Germinal center (tissue), 1 donor: ENCODE results near the gene INTS6L.
"Not testable (repeated sequence)": the region's sequence is repeated elsewhere in the genome, so short reads cannot be mapped to it uniquely, and the experiment has no call there.

ENCODE experiments used
- DNase-seq: peaks from one replicate; pipeline ENCODE4 v3.0.0; 2012; ENCODE audit warnings: mixed read lengths, low spot score

The INTS6L gene

DNA sequence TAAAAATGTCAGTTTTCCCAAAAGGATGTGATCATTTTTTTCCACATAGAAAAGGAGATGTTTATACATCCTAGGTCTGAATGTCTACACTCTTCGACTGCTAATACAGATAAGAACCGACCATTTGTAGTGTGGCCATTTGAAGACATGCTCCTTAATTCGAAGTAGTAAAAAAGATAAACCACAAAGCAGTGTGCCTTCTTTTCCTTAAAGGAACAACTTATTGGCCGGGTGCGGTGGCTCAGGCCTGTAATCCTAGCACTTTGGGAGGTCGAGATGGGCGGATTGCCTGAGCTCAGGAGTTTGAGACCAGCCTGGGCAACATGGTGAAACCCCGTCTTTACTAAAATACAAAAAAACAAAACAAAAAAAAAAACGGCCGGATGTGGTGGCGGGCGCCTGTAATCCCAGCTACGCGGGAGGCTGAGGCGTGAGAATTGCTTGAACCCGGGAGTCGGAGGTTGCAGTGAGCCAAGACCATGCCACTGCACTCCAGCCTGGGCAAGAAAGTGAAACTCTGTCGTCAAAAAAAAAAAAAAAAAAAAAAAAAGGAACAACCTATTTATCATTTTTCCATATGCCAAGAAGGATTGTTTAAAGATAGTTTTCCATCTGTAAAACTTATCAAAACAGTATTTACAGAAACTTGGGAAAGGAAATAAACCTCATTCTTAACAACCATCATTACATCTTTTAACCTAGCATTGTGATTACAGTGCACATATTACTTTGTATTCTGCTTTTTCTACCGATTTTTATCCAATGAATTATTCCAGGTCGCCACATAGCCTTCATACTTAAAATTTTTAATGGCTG lies 2.6 kb downstream of the INTS6L start:
- no peak for DNase-seq

DNA sequence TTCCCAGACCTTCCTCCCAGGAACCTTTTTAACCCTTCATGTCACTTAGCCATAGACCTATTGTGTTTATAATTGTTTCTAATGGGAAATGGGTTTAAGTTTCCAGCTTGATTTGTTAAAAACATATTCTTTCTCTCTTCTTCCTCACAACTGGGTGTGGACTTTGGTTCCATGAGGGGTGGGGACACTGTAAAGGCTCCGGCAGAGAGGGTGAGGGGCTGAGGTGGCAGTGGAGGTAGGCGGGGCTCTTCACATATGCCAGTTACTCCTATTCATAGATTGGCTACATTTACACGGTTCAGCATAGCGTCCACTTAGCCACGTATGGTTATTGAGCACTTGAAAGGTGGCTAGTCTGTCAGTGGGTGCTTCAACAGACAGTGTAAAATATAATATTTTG lies 7.8 kb downstream of the INTS6L start:
- DNase-seq: no peak

DNA sequence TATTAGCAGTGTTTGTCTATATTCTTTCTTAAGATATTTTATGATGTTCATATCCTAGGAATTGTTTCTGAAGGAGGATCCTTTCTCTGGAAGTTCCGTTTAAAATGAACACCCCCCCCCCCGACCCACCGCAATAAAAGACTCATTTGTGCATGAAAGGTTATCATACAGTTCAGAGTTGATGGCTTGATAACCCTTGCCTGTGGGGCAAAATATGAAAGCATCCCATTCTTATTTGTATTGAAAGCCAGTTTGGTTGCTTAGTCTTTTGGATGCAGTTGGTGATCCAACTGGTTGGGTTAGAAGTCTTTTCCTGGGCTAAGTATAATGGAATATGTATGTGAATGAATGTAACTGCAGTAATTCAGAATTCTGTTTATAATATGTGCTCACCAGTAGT lies 8.3 kb downstream of the INTS6L start:
- DNase-seq: no peak

GRCh38 chrX:135530097-135530496 lies 9.6 kb downstream of the INTS6L start:
- no peak for DNase-seq

GRCh38 chrX:135531813-135532212 lies 11.4 kb downstream of the INTS6L start:
- no peak for DNase-seq

- DNase-seq: no peak
Measured at GRCh38 chrX:135535077-135535940, 14.8 kb downstream of the INTS6L start.

- DNase-seq: peak; percentile 3
Measured at GRCh38 chrX:135536877-135537276, 16.4 kb downstream of the INTS6L start.

- no peak for DNase-seq
Measured at GRCh38 chrX:135541351-135541750, 20.9 kb downstream of the INTS6L start.

GRCh38 chrX:135543172-135543571 lies 22.7 kb downstream of the INTS6L start:
- no peak for DNase-seq

GRCh38 chrX:135543924-135544323 lies 23.5 kb downstream of the INTS6L start:
- DNase-seq: no peak

DNA sequence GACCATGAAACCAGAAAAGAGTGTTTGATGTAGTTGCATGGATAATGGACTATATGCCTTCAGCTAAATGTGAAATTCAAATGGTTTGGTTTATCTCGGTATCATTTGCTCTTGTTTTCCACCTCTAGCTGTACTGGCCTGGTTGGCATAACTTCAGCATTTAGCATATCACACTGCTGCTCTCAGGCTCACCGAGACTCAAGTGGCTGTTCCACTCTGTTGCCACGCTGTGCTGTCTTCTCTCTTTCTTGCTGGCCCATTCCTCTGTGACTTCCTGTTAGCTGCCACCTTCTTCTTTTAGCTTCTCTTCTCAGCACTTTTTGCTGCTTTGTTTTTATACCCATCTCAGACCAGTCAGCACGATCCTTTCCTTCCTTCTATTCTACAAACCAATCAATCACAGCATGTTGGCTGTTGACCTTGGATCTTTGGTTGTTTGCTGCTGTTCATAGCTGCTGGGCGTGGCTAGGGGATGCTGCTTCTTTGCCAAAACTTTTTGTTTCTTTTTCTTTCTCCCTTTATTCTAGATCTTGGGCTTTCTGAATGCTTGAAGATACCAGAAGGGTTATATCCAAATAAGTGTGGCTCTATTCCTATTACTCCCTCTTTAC lies 24.0 kb downstream of the INTS6L start:
- peak; percentile 10 for DNase-seq

- DNase-seq: no peak
Measured at GRCh38 chrX:135547767-135548166, 27.3 kb downstream of the INTS6L start.

GRCh38 chrX:135549519-135549918 lies 29.1 kb downstream of the INTS6L start:
- no peak for DNase-seq

DNA sequence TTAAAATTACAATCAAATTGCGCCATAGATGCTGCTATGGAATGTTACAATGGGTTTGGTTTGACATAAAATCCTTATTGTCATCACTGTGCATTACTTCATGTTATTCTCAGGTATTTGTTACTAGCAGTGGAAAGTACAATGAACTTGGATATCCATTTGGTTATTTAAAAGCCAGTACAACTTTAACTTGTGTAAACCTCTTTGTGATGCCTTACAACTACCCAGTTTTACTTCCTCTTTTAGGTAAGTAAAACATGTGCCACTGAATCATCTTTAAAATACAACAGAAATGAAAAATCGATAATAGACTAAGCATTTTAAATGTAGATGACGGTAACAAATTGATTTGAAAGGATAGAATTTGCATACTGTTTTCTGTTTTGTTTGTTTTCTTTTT lies 35.6 kb downstream of the INTS6L start:
- no peak for DNase-seq

DNA sequence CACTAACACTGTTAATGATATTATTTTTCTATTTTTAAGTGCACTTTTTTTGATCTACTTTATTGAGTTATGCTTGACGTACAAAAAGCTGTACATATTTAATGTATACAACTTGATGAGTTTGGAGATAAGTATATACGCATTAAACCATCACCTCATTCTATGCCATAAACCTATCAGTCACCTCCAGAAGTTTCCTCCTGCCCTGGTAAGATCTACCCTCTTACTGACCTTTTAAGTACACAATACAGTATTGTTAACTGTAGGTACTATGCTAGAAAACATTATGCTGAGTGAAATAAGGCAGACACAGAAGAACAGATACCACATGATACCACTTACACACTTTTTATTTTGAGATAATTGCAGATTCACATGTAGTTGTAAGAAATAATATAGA lies 36.9 kb downstream of the INTS6L start:
- no peak for DNase-seq

GRCh38 chrX:135572436-135572835 lies 52.0 kb downstream of the INTS6L start:
- DNase-seq: no peak

DNA sequence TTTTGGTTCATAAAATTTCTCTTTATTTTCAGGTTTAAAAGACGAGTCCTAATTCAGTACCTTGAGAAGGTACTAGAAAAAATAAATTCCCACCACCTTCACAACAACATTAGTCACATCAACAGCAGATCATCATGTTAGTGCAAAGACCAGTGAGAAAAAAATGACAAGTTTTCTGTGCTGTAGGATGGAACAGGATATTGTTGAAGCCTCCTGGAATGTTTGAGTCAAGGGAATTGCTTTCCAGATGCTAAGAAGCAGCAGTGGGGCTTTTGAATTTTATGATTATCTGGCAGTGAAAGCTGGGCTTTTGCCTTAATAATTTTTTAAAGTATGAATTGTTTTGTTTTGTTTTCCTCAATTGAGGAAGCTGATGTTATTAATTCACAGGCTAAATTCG lies 61.0 kb downstream of the INTS6L start:
- DNase-seq: no peak

GRCh38 chrX:135585153-135585552 lies 64.7 kb downstream of the INTS6L start:
- DNase-seq: no peak

DNA sequence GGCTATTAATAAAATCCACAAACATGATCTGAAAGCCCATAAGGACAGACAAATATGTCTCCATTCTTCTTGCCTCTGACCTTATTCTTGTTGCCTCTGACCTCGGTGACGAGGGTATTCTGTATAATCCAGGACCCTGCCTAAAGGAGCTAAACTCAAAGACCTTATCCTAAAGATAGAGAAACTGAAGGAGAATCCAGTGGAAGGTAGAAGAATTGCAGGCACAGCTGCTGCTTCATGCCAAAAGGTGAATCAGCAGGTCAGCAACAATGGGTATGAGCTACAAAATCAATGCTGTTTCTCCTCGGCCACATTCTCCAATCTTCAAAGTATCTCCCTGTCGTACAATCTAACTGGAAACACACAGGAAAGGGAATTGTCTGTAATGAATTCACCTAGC lies 71.4 kb downstream of the INTS6L start:
- DNase-seq: no peak

- DNase-seq: not testable (repeated sequence)
Measured at GRCh38 chrX:135594049-135594448, 73.6 kb downstream of the INTS6L start.

DNA sequence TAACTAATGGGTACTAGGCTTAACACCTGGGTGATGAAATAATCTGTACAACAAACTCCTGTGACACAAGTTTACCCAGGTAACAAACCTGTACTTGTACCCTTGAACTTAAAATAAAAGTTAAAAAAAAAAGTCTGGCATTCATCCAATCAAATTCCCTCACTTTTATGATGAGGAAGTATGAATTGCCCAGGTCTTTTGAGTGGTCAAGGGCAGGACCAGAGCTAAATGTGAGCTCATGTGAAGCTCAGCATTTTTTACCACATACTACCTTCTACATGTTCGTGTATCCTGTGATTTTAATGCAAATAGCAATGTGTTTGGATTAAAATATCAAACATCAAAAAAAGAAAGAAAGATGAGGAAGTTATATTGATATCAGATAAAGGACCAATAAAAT lies 74.0 kb downstream of the INTS6L start:
- not testable (repeated sequence) for DNase-seq

- no peak for DNase-seq
Measured at GRCh38 chrX:135595543-135595942, 75.1 kb downstream of the INTS6L start.

- DNase-seq: peak; percentile 10
Measured at GRCh38 chrX:135596495-135596894, 76.0 kb downstream of the INTS6L start.
